Caki2 (cell line): ENCODE results near the gene TUSC2. TPM values are rescaled to one million over a fixed set of nuclear protein-coding genes. Genes with fewer than 3 reads are reported as not detected.

ENCODE experiments used
- DNase-seq: peaks from one replicate; pipeline ENCODE4 v3.0.0-alpha.2; 2015; ENCODE audit warnings: low read depth
- in situ Hi-C: cut with HindIII; loops from 2 replicates; pipeline ENCODE4 v1.10.0; 2016; ENCODE audit warnings: low sequenced_read_pairs, low pct_unique_long_range_greater_than_20kb, mixed read lengths
- total RNA-seq: library from RNA; depleted of rRNA; stranded (reverse); fragments of >200 nt; shearing (Covaris generic); gene quantifications from 2 replicates; pipeline ENCODE4 v1.2.3, GENCODE V29; 2014; ENCODE audit warnings: low replicate concordance; rRNA removed

Gene TUSC2
- total RNA-seq, result 13.7 and 19.0 TPM in 2 replicates

GRCh38 chr3:50327943-50328691, at the start of gene TUSC2:
TSS of gene TUSC2 (minus strand) at chr3:50328223. CDS start at chr3:50328099, 124 bp downstream.
- peak; percentile 82 for DNase-seq
- in situ Hi-C loops, result no loop called here

- in situ Hi-C loops, result no loop called here
- DNase-seq, result no peak
These were observed 47.4 kb upstream of the TUSC2 start for GRCh38 chr3:50375258-50375931.

GRCh38 chr3:50374363-50375257, 46.6 kb upstream of the TUSC2 start:
- no peak for DNase-seq
- in situ Hi-C loops, result no loop called here

- DNase-seq, result no peak
- in situ Hi-C loops, result no loop called here
These were observed 45.4 kb upstream of the TUSC2 start for GRCh38 chr3:50373146-50374051.

GRCh38 chr3:50372349-50372748, 44.3 kb upstream of the TUSC2 start:
- in situ Hi-C loops, result no loop called here
- DNase-seq, result no peak

- in situ Hi-C loops, result no loop called here
- no peak for DNase-seq
These were observed 43.2 kb upstream of the TUSC2 start for GRCh38 chr3:50371133-50371685.

GRCh38 chr3:50370594-50370993, 42.6 kb upstream of the TUSC2 start:
- DNase-seq, result no peak
- in situ Hi-C loops, result no loop called here

- DNase-seq, result no peak
- in situ Hi-C loops, result no loop called here
These were observed 41.1 kb upstream of the TUSC2 start for GRCh38 chr3:50369012-50369670.

- in situ Hi-C loops, result no loop called here
- DNase-seq, result no peak
These were observed 37.8 kb upstream of the TUSC2 start for GRCh38 chr3:50365842-50366220.

GRCh38 chr3:50365080-50365841, 37.2 kb upstream of the TUSC2 start:
- in situ Hi-C loops, result no loop called here
- peak; percentile 68 for DNase-seq

- in situ Hi-C loops, result no loop called here
- peak; percentile 10 for DNase-seq
These were observed 36.6 kb upstream of the TUSC2 start for GRCh38 chr3:50364573-50365079.

- in situ Hi-C loops, result no loop called here
- DNase-seq, result no peak
These were observed 31.7 kb upstream of the TUSC2 start for GRCh38 chr3:50359760-50360110.

GRCh38 chr3:50358911-50359759, 31.1 kb upstream of the TUSC2 start, which contains the start of gene TMEM115:
TSS of gene TMEM115 (minus strand) at chr3:50359521. CDS start at chr3:50359063, 458 bp downstream.
- in situ Hi-C loops, result no loop called here
- DNase-seq, result peak; percentile 91

GRCh38 chr3:50358355-50358910, 30.4 kb upstream of the TUSC2 start:
- DNase-seq, result no peak
- in situ Hi-C loops, result no loop called here

GRCh38 chr3:50357481-50357880, 29.5 kb upstream of the TUSC2 start:
- in situ Hi-C loops, result no loop called here
- no peak for DNase-seq
